Embryonic facial prominence (tissue), 1 donor: ENCODE measurements around the gene IL22RA2.
"Not testable (repeated sequence)": the region's sequence is repeated elsewhere in the genome, so short reads cannot be mapped to it uniquely, and the experiment has no call there.

Experiments
- DNase-seq: peaks from one replicate; pipeline ENCODE4 v3.0.0-alpha.2; 2016; ENCODE audit errors: extremely low spot score

IL22RA2 gene

DNA sequence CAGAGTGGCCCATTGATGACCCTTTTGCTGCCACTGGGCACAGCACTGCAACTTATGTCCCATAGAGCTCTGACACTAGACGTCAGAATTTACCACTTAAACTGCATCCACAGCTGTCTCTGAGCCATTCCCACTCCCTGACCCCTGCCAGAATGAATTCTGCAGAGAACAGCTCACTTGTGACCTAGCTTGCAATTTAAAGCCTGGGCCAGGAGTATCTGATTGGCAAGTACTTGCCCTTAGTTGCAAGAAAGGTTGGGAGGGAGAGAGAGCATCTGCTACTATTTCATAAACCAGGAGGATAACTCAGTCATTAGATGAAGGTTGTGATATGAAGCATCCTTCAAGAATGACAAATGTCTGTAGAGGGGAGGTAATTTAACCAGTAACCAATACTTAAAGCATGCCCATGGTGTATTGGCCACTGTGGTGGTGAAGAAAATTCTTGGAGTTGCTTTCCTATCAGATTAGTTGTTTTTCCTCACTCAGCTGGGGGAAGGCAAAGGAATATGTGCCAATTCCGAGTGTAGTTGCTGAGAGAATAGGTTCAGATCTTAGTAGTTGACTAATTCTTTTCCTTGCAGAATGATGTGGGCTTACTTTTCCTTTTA is 46.5 kb downstream of the IL22RA2 start:
- DNase-seq: no peak

DNA sequence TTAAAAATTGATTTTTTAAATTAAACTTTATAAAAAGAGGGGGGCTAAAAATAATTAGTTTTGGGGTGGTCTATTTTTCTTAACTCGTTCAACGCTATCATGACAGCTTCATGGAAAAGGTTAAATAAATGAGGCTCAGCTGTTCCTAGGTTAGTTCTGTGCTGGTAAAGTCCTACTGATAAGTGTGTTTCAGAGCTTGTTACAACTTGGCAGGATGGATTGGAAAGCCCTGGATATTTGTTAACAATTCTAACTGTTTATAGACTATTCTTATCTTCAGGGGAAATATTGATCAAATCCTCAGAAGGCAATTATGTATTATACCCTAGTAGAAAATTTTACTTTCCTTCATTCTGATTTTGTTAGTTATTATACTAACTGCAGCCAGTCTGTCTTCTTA is 50.4 kb downstream of the IL22RA2 start:
- DNase-seq: no peak

DNA sequence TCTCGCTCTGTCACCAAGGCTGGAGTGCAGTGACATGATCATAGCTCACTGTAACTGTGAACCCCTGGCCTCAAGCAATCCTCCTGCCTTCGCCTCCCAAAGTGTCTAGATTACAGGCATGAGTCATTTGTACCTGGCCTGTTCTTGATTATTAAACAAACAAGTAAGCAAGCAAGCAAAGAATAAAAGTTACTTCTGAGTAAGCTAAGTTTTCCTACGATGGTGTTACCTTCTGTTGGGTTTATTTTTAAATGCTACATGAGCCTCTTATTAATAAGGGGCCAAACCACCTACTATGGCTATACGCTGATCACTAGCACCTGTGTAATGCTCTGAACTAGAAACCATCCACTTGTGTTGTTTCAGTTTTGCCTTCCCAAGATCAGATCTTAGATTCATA is 50.8 kb downstream of the IL22RA2 start:
- DNase-seq: no peak

- DNase-seq: no peak
These were observed 51.9 kb downstream of the IL22RA2 start for GRCh38 chr6:137121401-137121997.

DNA sequence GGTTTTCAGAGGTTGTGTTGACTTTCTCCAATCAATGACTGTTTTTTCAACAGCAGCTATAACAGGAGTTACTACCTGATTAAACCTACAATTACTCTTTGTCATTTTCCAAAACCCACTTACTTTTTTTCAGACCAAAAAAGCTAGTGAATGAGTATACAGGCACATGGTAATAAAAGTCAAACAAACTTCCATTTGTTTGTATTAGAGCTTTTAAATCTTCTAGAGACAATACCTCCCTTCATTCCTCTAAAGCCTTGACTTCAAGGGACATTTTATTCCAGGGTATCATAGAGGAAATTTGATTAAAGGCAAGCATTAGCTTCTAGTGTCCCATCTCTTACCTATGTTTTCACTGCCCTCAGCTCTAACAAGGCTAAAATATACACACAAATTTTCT is 52.7 kb downstream of the IL22RA2 start:
- no peak for DNase-seq

- no peak for DNase-seq
These were observed 54.0 kb downstream of the IL22RA2 start for GRCh38 chr6:137119196-137120104.

GRCh38 chr6:137117581-137117980 is 55.9 kb downstream of the IL22RA2 start:
- DNase-seq: no peak

- no peak for DNase-seq
These were observed 56.6 kb downstream of the IL22RA2 start for GRCh38 chr6:137116807-137117206.

- DNase-seq: no peak
These were observed 57.8 kb downstream of the IL22RA2 start for GRCh38 chr6:137115658-137116057.

GRCh38 chr6:137112067-137112355 is 61.4 kb downstream of the IL22RA2 start:
- no peak for DNase-seq

DNA sequence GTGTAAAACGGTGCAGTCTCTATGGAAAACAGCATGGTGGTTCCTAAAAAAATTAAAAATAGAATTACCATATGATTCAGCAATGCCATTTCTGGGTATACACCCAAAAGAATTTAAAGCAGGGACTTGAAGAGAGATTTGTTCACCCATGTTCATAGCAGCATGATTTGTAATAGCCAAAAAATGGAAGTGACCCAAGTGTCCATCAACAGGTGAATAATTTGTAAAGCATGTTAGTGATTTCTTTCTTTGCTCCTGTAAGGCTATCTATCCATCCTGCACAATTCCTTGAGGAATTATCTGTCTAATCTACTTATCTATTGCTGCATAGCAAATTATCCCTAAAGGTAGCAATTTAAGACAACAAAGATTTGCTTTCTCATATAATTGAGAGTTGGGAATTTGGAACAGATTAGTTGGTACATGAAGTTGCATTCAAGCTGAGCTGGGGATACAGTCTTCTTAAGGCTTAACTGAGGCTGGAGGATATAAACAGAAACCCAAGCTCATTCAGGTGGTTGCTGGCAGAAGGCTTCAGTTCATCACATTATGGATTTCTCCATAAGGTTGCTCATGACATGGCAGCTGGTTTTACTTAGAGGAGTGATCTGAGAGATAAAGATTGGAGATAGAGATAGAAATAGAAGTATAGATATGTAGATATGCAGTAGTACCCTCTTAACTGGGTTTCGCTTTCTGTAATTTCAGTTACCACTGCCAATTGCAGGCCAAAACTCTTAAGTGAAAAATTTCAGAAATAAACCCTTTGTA is 62.0 kb downstream of the IL22RA2 start:
- no peak for DNase-seq

GRCh38 chr6:137107767-137108105 is 65.7 kb downstream of the IL22RA2 start:
- DNase-seq: no peak

DNA sequence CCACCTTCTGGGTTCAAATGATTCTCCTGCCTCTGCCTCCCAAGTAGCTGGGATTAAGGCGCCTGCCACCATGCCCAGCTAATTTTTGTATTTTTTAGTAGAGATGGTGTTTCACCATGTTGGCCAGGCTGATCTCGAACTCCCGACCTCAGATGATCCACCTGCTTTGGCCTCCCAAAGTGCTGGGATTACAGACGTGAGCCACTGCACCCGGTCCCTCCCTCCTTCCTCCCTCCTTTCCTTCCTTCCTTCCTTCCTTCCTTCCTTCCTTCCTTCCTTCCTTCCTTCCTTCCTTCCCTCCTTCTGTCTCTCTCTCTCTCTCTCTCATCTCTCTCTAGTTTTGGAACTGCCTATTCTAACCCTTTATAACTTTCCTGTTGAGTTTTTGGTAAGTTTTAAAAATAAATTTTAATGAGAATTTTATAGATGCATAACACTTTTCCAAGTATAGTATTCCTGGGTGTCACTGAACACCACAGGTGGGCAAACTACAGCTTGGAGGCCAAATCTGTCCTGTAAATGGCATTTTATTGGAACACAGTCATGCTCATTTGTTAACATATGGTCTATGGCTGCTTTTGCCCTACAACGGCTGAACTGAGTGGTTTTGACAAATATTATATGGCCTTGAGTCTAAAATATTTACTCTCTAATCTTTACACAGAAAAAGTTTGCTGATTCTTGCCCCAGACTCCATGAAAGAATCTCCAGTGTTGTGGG is 66.2 kb downstream of the IL22RA2 start:
- DNase-seq: not testable (repeated sequence)

GRCh38 chr6:137106183-137106582 is 67.3 kb downstream of the IL22RA2 start:
- no peak for DNase-seq

GRCh38 chr6:137105375-137105774 is 68.1 kb downstream of the IL22RA2 start:
- no peak for DNase-seq

DNA sequence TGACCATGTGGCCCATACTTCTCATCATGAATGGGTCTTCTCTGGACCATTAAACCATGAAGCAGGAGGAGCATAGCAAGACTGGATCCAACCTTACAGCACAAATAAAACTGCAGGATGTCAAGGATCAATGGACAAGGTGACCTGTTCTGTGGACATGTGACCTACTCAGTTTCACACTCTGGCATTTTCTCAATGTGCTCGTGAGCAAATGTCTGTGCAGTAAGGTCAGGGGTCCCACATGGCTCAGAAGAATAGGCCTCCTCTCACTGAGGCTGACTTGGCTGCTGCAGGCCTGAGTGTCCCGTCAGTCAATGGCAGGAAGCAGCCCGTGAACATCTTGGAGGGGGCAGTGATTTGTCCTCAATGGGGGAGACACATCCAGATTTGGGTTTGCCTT is 68.5 kb downstream of the IL22RA2 start:
- DNase-seq: no peak

DNA sequence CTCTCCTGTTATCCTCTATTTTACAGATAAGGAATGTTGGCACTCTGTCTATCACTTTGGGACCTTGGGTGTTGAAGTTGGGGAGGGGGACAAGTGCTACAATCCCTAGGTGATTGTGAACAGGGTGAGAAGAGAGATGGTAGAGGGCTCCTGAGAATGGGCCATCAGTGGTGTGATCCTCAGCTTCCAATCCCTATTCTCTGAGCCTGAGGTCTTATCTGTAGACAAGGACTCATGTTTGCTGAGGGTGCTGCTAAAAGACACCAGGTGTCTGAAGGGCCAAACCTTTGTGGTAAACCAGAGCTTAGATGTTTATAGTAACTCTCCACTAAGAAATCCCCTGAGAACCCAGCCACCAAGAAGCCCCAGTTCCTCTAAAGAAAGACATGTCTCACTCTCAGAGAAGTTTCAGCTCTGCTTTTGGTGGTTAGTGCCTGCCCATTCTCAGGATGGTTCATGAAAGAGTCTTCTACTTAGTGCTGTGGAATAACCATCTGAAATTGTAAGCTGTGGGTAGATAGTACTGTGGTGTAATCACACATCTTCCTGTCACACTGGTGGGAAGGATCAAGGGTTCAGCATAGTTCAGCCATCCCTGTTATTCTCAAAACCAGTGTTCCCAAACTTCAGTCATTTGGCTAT is 70.5 kb downstream of the IL22RA2 start:
- no peak for DNase-seq

- no peak for DNase-seq
These were observed 71.2 kb downstream of the IL22RA2 start for GRCh38 chr6:137102050-137102848.

- DNase-seq: no peak
These were observed 73.6 kb downstream of the IL22RA2 start for GRCh38 chr6:137099689-137100403.

GRCh38 chr6:137097526-137097925 is 75.9 kb downstream of the IL22RA2 start:
- DNase-seq: no peak
